ENCODE data around the gene ADIPOQ. TPM values are rescaled to one million over a fixed set of nuclear protein-coding genes. Genes with fewer than 3 reads are reported as not detected.
"Not testable (repeated sequence)": the region's sequence is repeated elsewhere in the genome, so short reads cannot be mapped to it uniquely, and the experiment has no call there.

ADIPOQ gene
- total and polyA plus RNA-seq, 8 donors: 0.03 to 0.10 (median 0.06) TPM; not detected in 4

- no peaks in the 10 kb centered on the region for H3K9me3 ChIP-seq
- no peaks in the 10 kb centered on the region for H3K36me3 ChIP-seq
- intact Hi-C loops (cut with DNase I): loop anchor here in 1 of 2 donors (5.0 kb wide), 1 partner anchor 313 kb away; no protein-coding TSS in a partner anchor
- H3K27ac ChIP-seq: no peak overlapping the region
- no peak overlapping the region for H3K4me3 ChIP-seq
- peaks cover 0 to 23% of the 10 kb centered on the region in 2 donors for H3K27me3 ChIP-seq
- ATAC-seq (peak; percentile 87), DNase-seq (peak in 1 of 4 donors; percentile 36)
- no peaks in the 10 kb centered on the region for H3K4me1 ChIP-seq
- TF ChIP-seq, protein P1, sequence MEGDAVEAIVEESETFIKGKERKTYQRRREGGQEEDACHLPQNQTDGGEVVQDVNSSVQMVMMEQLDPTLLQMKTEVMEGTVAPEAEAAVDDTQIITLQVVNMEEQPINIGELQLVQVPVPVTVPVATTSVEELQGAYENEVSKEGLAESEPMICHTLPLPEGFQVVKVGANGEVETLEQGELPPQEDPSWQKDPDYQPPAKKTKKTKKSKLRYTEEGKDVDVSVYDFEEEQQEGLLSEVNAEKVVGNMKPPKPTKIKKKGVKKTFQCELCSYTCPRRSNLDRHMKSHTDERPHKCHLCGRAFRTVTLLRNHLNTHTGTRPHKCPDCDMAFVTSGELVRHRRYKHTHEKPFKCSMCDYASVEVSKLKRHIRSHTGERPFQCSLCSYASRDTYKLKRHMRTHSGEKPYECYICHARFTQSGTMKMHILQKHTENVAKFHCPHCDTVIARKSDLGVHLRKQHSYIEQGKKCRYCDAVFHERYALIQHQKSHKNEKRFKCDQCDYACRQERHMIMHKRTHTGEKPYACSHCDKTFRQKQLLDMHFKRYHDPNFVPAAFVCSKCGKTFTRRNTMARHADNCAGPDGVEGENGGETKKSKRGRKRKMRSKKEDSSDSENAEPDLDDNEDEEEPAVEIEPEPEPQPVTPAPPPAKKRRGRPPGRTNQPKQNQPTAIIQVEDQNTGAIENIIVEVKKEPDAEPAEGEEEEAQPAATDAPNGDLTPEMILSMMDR (IDR thresholded peaks at IDR 0.05): peak; percentile 27 to 43
Observed at GRCh38 chr3:186849374-186849975, 7.0 kb downstream of the ADIPOQ start.

- ATAC-seq; H3K4me1 ChIP-seq; H3K27me3 ChIP-seq; H3K4me3 ChIP-seq; H3K36me3 ChIP-seq; H3K27ac ChIP-seq; intact Hi-C loops (cut with DNase I); H3K9me3 ChIP-seq; DNase-seq: not testable (repeated sequence)
Observed at GRCh38 chr3:186851835-186852234, 9.3 kb downstream of the ADIPOQ start.

DNA sequence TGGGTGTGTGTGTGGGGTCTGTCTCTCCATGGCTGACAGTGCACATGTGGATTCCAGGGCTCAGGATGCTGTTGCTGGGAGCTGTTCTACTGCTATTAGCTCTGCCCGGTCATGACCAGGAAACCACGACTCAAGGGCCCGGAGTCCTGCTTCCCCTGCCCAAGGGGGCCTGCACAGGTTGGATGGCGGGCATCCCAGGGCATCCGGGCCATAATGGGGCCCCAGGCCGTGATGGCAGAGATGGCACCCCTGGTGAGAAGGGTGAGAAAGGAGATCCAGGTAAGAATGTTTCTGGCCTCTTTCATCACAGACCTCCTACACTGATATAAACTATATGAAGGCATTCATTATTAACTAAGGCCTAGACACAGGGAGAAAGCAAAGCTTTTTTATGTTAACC is 10.5 kb downstream of the ADIPOQ start:
- H3K27me3 ChIP-seq: no peaks in the 10 kb centered on the region
- peaks cover 0 to under 1% of the 10 kb centered on the region in 2 donors for H3K9me3 ChIP-seq
- no peak overlapping the region for H3K4me3 ChIP-seq
- H3K4me1 ChIP-seq: no peaks in the 10 kb centered on the region
- H3K36me3 ChIP-seq: no peaks in the 10 kb centered on the region
- ATAC-seq (no peak), DNase-seq (no peak)
- intact Hi-C loops (cut with DNase I): no loop called here
- TF ChIP-seq, protein P1 (IDR thresholded peaks at IDR 0.05): no peak
- no peak overlapping the region for H3K27ac ChIP-seq

GRCh38 chr3:186854146-186854545 is 11.6 kb downstream of the ADIPOQ start:
- intact Hi-C loops (cut with DNase I): no loop called here
- ATAC-seq: no peak

GRCh38 chr3:186854954-186855353 is 12.4 kb downstream of the ADIPOQ start:
- Histone ChIP-seq H3K27ac (no peak overlapping the region), H3K4me1 (no peaks in the 10 kb centered on the region), H3K36me3 (no peaks in the 10 kb centered on the region), H3K4me3 (no peak overlapping the region), H3K27me3 (no peaks in the 10 kb centered on the region), H3K9me3 (peaks cover 0 to 20% of the 10 kb centered on the region in 2 donors)
- ATAC-seq (no peak), DNase-seq (no peak)
- intact Hi-C loops (cut with DNase I): no loop called here
- TF ChIP-seq, protein P1 (IDR thresholded peaks at IDR 0.05): no peak

More at GRCh38 chr3:186854146-186854545, 11.6 kb downstream of the ADIPOQ start:
- no peak overlapping the region for H3K4me3 ChIP-seq
- no peaks in the 10 kb centered on the region for H3K4me1 ChIP-seq
- H3K36me3 ChIP-seq: no peaks in the 10 kb centered on the region
- H3K27ac ChIP-seq: no peak overlapping the region
- peaks cover 0 to 12% of the 10 kb centered on the region in 2 donors for H3K9me3 ChIP-seq
- H3K27me3 ChIP-seq: no peaks in the 10 kb centered on the region
- TF ChIP-seq, protein P1 (IDR thresholded peaks at IDR 0.05): no peak
- DNase-seq: no peak

DNA sequence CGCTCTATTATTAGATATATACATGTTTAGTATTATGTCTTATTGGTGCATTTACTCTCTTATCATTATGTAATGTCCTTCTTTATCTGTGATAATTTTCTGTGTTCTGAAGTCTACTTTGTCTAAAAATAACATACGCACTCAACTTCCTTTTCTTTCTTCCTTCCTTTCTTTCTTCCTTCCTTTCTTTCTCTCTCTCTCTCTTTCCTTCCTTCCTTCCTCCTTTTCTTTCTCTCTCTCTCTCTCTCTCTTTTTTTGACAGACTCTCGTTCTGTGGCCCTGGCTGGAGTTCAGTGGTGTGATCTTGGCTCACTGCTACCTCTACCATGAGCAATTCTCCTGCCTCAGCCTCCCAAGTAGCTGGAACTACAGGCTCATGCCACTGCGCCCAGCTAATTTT is 15.2 kb downstream of the ADIPOQ start:
- DNase-seq (no peak), ATAC-seq (no peak)
- Histone ChIP-seq H3K27me3 (no peaks in the 10 kb centered on the region), H3K4me1 (no peaks in the 10 kb centered on the region), H3K9me3 (peaks cover 0 to 21% of the 10 kb centered on the region in 2 donors), H3K36me3 (no peaks in the 10 kb centered on the region), H3K27ac (no peak overlapping the region), H3K4me3 (no peak overlapping the region)
- TF ChIP-seq, protein P1 (IDR thresholded peaks at IDR 0.05): no peak
- intact Hi-C loops (cut with DNase I): no loop called here

DNA sequence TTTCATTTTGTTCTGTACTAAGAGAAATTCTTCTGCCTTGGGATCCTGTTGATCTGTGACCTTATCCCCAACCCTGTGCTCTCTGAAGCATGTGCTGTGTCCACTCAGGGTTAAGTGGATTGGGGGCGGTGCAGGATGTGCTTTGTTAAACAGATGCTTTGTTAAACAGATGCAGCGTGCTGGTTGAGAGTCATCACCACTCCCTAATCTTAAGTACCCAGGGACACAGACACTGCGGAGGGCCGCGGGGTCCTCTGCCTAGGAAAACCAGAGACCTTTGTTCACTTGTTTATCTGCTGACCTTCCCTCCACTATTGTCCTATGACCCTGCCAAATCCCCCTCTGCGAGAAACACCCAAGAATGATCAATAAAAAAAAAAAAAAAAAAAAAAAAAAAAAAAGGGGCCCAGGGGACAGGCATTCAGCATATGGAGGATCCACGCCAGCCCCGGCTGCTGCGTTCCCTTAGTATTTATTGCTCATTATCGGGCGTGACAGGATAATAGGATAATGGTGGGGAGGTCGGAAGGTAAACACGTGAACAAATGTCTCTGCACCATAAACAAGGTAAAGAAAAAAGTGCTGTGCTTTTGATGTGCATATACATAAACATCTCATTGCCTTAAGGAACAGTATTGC is 22.8 kb downstream of the ADIPOQ start:
- H3K9me3 ChIP-seq; H3K4me1 ChIP-seq; ATAC-seq; DNase-seq; H3K27ac ChIP-seq; intact Hi-C loops (cut with DNase I); H3K36me3 ChIP-seq; H3K27me3 ChIP-seq; H3K4me3 ChIP-seq: not testable (repeated sequence)

- H3K27me3 ChIP-seq; intact Hi-C loops (cut with DNase I); H3K9me3 ChIP-seq; H3K27ac ChIP-seq; H3K36me3 ChIP-seq; H3K4me1 ChIP-seq; H3K4me3 ChIP-seq; DNase-seq: not testable (repeated sequence)
- ATAC-seq: peak; percentile 64
Observed at GRCh38 chr3:186866095-186866494, 23.6 kb downstream of the ADIPOQ start.
